RCC 7860 (cell line): ENCODE data around the gene C17orf50.

Source experiments
- DNase-seq: peaks from one replicate; pipeline ENCODE4 v3.0.0-alpha.2; 2015; ENCODE audit warnings: low spot score
- FAIRE-seq: peaks from 2 replicates; lab custom pipeline; 2012; peaks lifted over from hg19 to GRCh38; lab: Jason Lieb, UNC

The C17orf50 gene

GRCh38 chr17:35760587-35760986 is at the start of gene C17orf50:
Gene C17orf50, plus strand, starts transcription at chr17:35760887. Its CDS starts 55 bp downstream, at chr17:35760942.
- FAIRE-seq (no peak), DNase-seq (no peak)

- FAIRE-seq (no peak), DNase-seq (no peak)
Observed at GRCh38 chr17:35710950-35711349, 49.7 kb upstream of the C17orf50 start.

GRCh38 chr17:35713069-35713728 is 47.5 kb upstream of the C17orf50 start:
- no peak for FAIRE-seq

GRCh38 chr17:35714988-35715387 is 45.7 kb upstream of the C17orf50 start:
- FAIRE-seq (no peak), DNase-seq (no peak)

More at GRCh38 chr17:35713069-35713728, 47.5 kb upstream of the C17orf50 start:
- no peak for DNase-seq

- no peak for FAIRE-seq
- no peak for DNase-seq
Observed at GRCh38 chr17:35715416-35715815, 45.3 kb upstream of the C17orf50 start.

- FAIRE-seq: no peak
- no peak for DNase-seq
Observed at GRCh38 chr17:35716173-35716572, 44.5 kb upstream of the C17orf50 start.

GRCh38 chr17:35716897-35717465 is 43.7 kb upstream of the C17orf50 start:
- no peak for FAIRE-seq
- no peak for DNase-seq

GRCh38 chr17:35717475-35717874 is 43.2 kb upstream of the C17orf50 start:
- no peak for FAIRE-seq
- no peak for DNase-seq

GRCh38 chr17:35723735-35724134 is 37.0 kb upstream of the C17orf50 start:
- DNase-seq (no peak), FAIRE-seq (no peak)

GRCh38 chr17:35725058-35725457 is 35.6 kb upstream of the C17orf50 start:
- FAIRE-seq (no peak), DNase-seq (no peak)

- no peak for FAIRE-seq
Observed at GRCh38 chr17:35725802-35726126, 34.9 kb upstream of the C17orf50 start.

GRCh38 chr17:35726127-35726952 is 34.3 kb upstream of the C17orf50 start:
- DNase-seq (no peak), FAIRE-seq (no peak)

More at GRCh38 chr17:35725802-35726126, 34.9 kb upstream of the C17orf50 start:
- no peak for DNase-seq

- FAIRE-seq: no peak
- no peak for DNase-seq
Observed at GRCh38 chr17:35726953-35727460, 33.7 kb upstream of the C17orf50 start.

- FAIRE-seq: no peak
- DNase-seq: no peak
Observed at GRCh38 chr17:35727635-35728034, 33.1 kb upstream of the C17orf50 start.

GRCh38 chr17:35728551-35728950 is 32.1 kb upstream of the C17orf50 start:
- FAIRE-seq (no peak), DNase-seq (no peak)

- FAIRE-seq (no peak), DNase-seq (no peak)
Observed at GRCh38 chr17:35729405-35729833, 31.3 kb upstream of the C17orf50 start.

GRCh38 chr17:35730400-35731005 is 30.2 kb upstream of the C17orf50 start:
- DNase-seq (no peak), FAIRE-seq (no peak)

GRCh38 chr17:35731239-35731916 is 29.3 kb upstream of the C17orf50 start, which contains the start of gene RASL10B:
Gene RASL10B, plus strand, starts transcription at chr17:35731639. Its CDS starts 3,546 bp downstream, at chr17:35735185.
- FAIRE-seq (no peak), DNase-seq (no peak)

- FAIRE-seq: no peak
- no peak for DNase-seq
Observed at GRCh38 chr17:35731917-35732805, 28.5 kb upstream of the C17orf50 start.

GRCh38 chr17:35732806-35733136 is 27.9 kb upstream of the C17orf50 start:
- DNase-seq: no peak

More at GRCh38 chr17:35732806-35733136, 27.9 kb upstream of the C17orf50 start:
- no peak for FAIRE-seq
